Measurements from ENCODE around the gene ERGIC1. TPM values are rescaled to one million over a fixed set of nuclear protein-coding genes. Genes with fewer than 3 reads are reported as not detected.

Gene ERGIC1
- total RNA-seq, 2 donors from 2014 or later, result 46.5 to 93.1 TPM

GRCh38 chr5:172971482-172971881, 137.4 kb downstream of the ERGIC1 start:
- ATAC-seq, result no peak
- no peak for TF ChIP-seq CTCF (IDR thresholded peaks at IDR 0.05)
- no peak for TF ChIP-seq POLR2A (IDR thresholded peaks at IDR 0.05)
- 43 to 63% methylated on average over 3 of the region's 3 CpGs for WGBS, 2 donors
- H3K4me3 ChIP-seq, result no peak overlapping the region
- no peaks in the 10 kb centered on the region for H3K27me3 ChIP-seq
- no peak for DNase-seq
- no peaks in the 10 kb centered on the region for H3K9me3 ChIP-seq
- no peaks in the 10 kb centered on the region for H3K4me1 ChIP-seq
- H3K36me3 ChIP-seq (replicated peaks in 1 of 2; ENCODE audit: insufficient read depth in 1 of 2, low read depth in 2 of 2), result peaks cover 0 to 4% of the 10 kb centered on the region in 2 donors
- intact Hi-C loops (cut with DNase I), result no loop called here
- no peak overlapping the region for H3K27ac ChIP-seq

- TF ChIP-seq CTCF (IDR thresholded peaks at IDR 0.05) (no peak), POLR2A (IDR thresholded peaks at IDR 0.05) (no peak)
- no peaks in the 10 kb centered on the region for H3K9me3 ChIP-seq
- ATAC-seq, result no peak
- intact Hi-C loops (cut with DNase I), result no loop called here
- no peaks in the 10 kb centered on the region for H3K27me3 ChIP-seq
- WGBS, 2 donors, result 88 to 91% methylated on average over 5 of the region's 5 CpGs
- no peak for DNase-seq
- no peak overlapping the region for H3K4me3 ChIP-seq
- no peaks in the 10 kb centered on the region for H3K4me1 ChIP-seq
- H3K27ac ChIP-seq, result no peak overlapping the region
- peaks cover 0 to 4% of the 10 kb centered on the region in 2 donors for H3K36me3 ChIP-seq (replicated peaks in 1 of 2; ENCODE audit: insufficient read depth in 1 of 2, low read depth in 2 of 2)
Measured at GRCh38 chr5:172972552-172972951, 138.5 kb downstream of the ERGIC1 start.

- no peaks in the 10 kb centered on the region for H3K9me3 ChIP-seq
- ATAC-seq, result no peak
- no peak overlapping the region for H3K4me3 ChIP-seq
- H3K36me3 ChIP-seq (replicated peaks in 1 of 2; ENCODE audit: insufficient read depth in 1 of 2, low read depth in 2 of 2), result peaks cover 0 to 4% of the 10 kb centered on the region in 2 donors
- 49 to 55% methylated on average over 3 of the region's 3 CpGs for WGBS, 2 donors
- DNase-seq, result no peak
- H3K4me1 ChIP-seq, result no peaks in the 10 kb centered on the region
- H3K27me3 ChIP-seq, result no peaks in the 10 kb centered on the region
- H3K27ac ChIP-seq, result no peak overlapping the region
- intact Hi-C loops (cut with DNase I), result no loop called here
- no peak for TF ChIP-seq POLR2A (IDR thresholded peaks at IDR 0.05)
- TF ChIP-seq CTCF (IDR thresholded peaks at IDR 0.05), result no peak
Measured at GRCh38 chr5:172973127-172973916, 139.3 kb downstream of the ERGIC1 start.

- WGBS, 2 donors, result 69 to 80% methylated on average over 8 of the region's 8 CpGs
- intact Hi-C loops (cut with DNase I), result no loop called here
- DNase-seq, result no peak
- no peak for ATAC-seq
- TF ChIP-seq CTCF (IDR thresholded peaks at IDR 0.05), result no peak
- TF ChIP-seq POLR2A (IDR thresholded peaks at IDR 0.05), result no peak
- Histone ChIP-seq H3K9me3 (no peaks in the 10 kb centered on the region), H3K27me3 (no peaks in the 10 kb centered on the region), H3K27ac (no peak overlapping the region), H3K4me1 (no peaks in the 10 kb centered on the region), H3K36me3 (replicated peaks in 1 of 2; ENCODE audit: insufficient read depth in 1 of 2, low read depth in 2 of 2) (peaks cover 0 to 4% of the 10 kb centered on the region in 2 donors), H3K4me3 (no peak overlapping the region)
Measured at GRCh38 chr5:172973931-172974330, 139.9 kb downstream of the ERGIC1 start.

GRCh38 chr5:172975289-172975688, 141.2 kb downstream of the ERGIC1 start:
- 81 to 88% methylated on average over 11 of the region's 11 CpGs for whole genome bisulfite sequencing, 2 donors
- Histone ChIP-seq H3K27ac (no peak overlapping the region), H3K36me3 (replicated peaks in 1 of 2; ENCODE audit: insufficient read depth in 1 of 2, low read depth in 2 of 2) (no peaks in the 10 kb centered on the region), H3K4me3 (no peak overlapping the region), H3K9me3 (no peaks in the 10 kb centered on the region), H3K27me3 (no peaks in the 10 kb centered on the region), H3K4me1 (no peaks in the 10 kb centered on the region)
- intact Hi-C loops (cut with DNase I), result no loop called here
- no peak for DNase-seq
- TF ChIP-seq CTCF (IDR thresholded peaks at IDR 0.05), result no peak
- TF ChIP-seq POLR2A (IDR thresholded peaks at IDR 0.05), result no peak
- ATAC-seq, result no peak

Measured in body of pancreas (tissue), 4 donors.